Astrocyte of the cerebellum (primary cell): ENCODE measurements around the gene CLCN6.

Experiments
- DNase-seq: peaks from one replicate; pipeline ENCODE4 v3.0.0-alpha.2; 2011; ENCODE audit warnings: low read depth
- H3K4me3 ChIP-seq: 2 replicates; pipeline ENCODE4 v1.5.1; 2011; ENCODE audit warnings: mild to moderate bottlenecking, low read depth, low read length, moderate library complexity
- in situ Hi-C: cut with HindIII; loops from 2 replicates; pipeline ENCODE4 v1.10.0; 2017; ENCODE audit warnings: low sequenced_read_pairs
- TF ChIP-seq, protein P1 (sequence below): IDR thresholded peaks from 2 replicates; pipeline ENCODE4 v1.5.1; 2012; ENCODE audit warnings: low read length, low read depth, moderate library complexity, mild to moderate bottlenecking; ENCODE audit errors: missing control alignments

CLCN6 gene

DNA sequence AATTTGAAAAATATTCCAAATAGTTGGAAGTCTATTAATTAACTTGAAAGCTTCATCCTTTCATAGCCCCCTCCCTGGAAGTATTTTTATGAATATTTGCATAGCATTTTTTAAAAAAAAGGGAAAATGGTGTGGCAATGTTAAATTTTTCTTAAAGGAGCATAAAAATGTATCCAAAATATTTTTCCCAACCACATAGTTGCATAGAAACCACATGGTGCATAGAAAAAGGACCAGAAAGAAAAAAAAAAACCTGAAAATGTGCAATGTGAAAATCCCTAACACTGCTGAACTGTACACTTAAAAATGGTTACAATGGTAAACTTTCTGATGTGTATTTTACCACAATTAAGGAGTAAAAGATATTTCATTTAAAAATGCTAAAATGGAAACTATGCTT lies 36.0 kb upstream of the CLCN6 start:
- in situ Hi-C loops, result loop anchor here (5.0 kb wide), 2 partner anchors 53 to 97 kb away; no protein-coding TSS in a partner anchor
- DNase-seq, result no peak
- TF ChIP-seq, protein P1, sequence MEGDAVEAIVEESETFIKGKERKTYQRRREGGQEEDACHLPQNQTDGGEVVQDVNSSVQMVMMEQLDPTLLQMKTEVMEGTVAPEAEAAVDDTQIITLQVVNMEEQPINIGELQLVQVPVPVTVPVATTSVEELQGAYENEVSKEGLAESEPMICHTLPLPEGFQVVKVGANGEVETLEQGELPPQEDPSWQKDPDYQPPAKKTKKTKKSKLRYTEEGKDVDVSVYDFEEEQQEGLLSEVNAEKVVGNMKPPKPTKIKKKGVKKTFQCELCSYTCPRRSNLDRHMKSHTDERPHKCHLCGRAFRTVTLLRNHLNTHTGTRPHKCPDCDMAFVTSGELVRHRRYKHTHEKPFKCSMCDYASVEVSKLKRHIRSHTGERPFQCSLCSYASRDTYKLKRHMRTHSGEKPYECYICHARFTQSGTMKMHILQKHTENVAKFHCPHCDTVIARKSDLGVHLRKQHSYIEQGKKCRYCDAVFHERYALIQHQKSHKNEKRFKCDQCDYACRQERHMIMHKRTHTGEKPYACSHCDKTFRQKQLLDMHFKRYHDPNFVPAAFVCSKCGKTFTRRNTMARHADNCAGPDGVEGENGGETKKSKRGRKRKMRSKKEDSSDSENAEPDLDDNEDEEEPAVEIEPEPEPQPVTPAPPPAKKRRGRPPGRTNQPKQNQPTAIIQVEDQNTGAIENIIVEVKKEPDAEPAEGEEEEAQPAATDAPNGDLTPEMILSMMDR, result no peak
- no peak overlapping the region for H3K4me3 ChIP-seq

DNA sequence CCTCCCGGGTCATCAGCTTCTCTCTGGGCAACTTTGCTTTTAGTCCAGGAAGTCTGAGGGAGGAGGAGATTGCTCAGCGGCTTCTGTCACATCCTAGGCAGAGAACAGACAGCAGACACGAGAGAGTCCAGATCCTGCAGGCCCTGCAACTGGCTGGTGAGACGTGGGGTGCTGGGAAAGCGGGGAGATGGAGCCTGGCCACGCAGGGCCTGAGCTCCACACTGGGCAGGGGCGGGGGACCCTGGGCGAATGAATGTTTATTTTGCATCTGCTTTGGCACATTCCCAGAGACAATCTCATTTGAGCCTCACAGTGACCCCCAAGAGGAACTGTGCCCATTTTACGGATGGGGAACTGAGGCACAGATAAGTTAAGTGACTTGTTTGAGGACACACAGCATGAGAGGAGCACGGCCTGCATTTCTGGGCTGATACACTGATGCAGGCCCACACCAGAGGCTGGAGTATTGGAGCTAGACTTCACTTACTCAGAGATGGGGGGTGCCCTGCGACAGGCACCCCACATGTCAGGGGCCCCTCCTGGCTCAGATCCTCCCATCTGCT lies 34.4 kb upstream of the CLCN6 start:
- no peak for DNase-seq
- TF ChIP-seq, protein P1, result no peak
- in situ Hi-C loops, result loop anchor here (5.0 kb wide), 2 partner anchors 54 to 96 kb away; no protein-coding TSS in a partner anchor
- H3K4me3 ChIP-seq, result no peak overlapping the region

DNA sequence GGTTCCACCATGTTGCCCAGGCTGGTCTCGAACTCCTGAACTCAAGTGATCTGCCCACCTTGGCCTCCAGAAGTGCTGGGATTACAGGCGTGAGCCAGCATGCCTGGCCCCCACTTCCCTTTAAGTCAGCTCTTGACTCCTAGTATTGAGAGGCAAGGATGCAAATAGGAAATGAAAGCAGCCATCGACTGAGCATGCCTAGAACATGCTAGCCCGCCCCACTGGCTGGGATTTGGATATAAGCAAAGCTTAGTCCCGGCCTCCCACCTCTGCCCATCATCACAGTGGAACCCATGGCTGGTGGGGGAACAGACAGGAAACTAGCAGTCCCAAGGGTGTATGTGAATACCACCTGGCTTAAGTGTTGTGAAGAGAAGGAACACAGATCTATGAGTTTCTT lies 33.5 kb upstream of the CLCN6 start:
- TF ChIP-seq, protein P1, result no peak
- DNase-seq, result no peak
- in situ Hi-C loops, result loop anchor here (5.0 kb wide), 2 partner anchors 55 to 95 kb away; no protein-coding TSS in a partner anchor
- no peak overlapping the region for H3K4me3 ChIP-seq

DNA sequence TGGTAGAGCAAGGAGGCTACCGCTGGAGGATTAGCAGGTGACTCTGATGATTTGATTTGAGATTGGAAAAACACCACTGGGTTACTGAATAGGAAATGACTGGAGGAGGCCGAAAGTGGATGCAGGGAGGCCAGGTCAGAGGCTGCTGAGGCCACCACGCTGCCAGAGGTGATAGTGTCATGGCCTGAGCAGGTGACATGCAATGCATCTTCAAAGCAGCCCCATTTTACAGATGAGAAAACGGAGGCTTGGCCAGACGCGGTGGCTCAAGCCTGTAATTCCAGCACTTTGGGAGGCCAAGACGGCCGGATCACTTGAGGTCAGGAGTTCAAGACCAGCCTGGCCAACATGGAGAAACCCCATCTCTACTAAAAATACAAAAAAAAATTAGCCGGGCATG lies 31.2 kb upstream of the CLCN6 start:
- DNase-seq, result no peak
- H3K4me3 ChIP-seq, result no peak overlapping the region
- TF ChIP-seq, protein P1, result no peak
- in situ Hi-C loops, result loop anchor here (5.0 kb wide), 2 partner anchors 57 to 93 kb away; no protein-coding TSS in a partner anchor

DNA sequence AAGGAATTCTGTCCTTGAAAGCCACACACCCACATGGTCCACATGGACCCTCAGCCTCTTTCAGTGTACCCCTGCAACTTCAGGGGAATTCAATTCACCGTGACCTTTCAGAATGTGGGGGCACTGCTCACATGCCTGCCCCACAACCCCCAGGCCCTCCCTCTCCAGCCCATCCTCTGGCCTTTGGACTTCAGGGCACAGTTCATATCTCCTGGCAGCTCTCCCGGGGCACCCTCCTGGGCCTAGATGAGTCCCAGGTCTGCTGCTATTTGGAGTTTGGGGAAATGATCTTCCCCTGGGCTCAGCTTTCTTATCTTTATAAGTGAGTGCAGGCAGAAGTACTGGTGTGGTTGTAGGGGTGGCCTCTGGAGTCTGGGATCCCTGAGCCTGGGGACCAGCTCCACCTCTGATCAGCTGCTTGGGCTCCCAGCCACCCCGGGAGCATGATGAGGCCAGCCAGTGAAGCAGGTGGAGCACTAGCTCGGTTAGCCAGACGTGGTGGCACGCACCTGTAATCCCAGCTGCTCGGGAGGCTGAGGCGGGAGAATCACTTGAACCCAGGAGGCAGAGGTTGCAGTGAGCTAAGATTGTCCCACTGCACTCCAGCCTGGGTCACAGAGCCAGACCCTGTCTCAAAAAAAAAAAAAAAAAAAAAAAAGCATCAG lies 28.2 kb upstream of the CLCN6 start:
- TF ChIP-seq, protein P1, result no peak
- no peak for DNase-seq
- no peak overlapping the region for H3K4me3 ChIP-seq
- in situ Hi-C loops, result no loop called here

DNA sequence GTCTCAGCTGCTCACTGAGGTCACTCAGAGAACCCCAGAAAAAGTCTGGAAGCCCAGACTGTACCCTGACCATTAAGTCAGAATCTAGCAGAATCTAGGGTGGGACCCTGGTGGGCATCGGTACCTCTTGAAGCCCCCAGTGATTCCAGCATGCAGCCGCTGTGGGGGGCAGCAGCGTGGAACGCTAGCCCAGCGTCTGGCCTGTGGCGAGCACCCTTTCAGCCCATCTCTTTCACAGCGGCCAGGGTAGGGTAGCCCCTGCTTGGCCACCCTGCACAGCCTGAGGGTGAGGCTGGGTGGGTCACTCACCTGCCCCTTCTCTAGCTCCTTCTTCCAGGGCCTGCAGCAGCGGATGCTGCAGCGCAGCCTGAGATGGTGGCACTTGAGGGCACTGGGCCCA lies 27.7 kb upstream of the CLCN6 start:
- no peak overlapping the region for H3K4me3 ChIP-seq
- in situ Hi-C loops, result no loop called here
- TF ChIP-seq, protein P1, result no peak
- no peak for DNase-seq
